BLaER1 (cell line): ENCODE results near the gene TMEM220.

Source experiments
- H3K27ac ChIP-seq: shearing (Covaris generic); formaldehyde crosslinking; 2 replicates; pipeline ENCODE4 v1.8.1; 2022
- H3K27me3 ChIP-seq: shearing (Covaris generic); formaldehyde crosslinking; 2 replicates; pipeline ENCODE4 v1.8.1; 2022
- H3K36me3 ChIP-seq: shearing (Covaris generic); formaldehyde crosslinking; 2 replicates; pipeline ENCODE4 v1.8.1; 2022
- H3K4me1 ChIP-seq: shearing (Covaris generic); formaldehyde crosslinking; 2 replicates; pipeline ENCODE4 v1.8.1; 2022
- H3K4me2 ChIP-seq: shearing (Covaris generic); formaldehyde crosslinking; 2 replicates; pipeline ENCODE4 v1.8.1; 2022
- H3K4me3 ChIP-seq: shearing (Covaris generic); formaldehyde crosslinking; 2 replicates; pipeline ENCODE4 v1.8.1; 2022
- H3K9ac ChIP-seq: shearing (Covaris generic); formaldehyde crosslinking; 2 replicates; pipeline ENCODE4 v1.8.1; 2022
- H3K9me3 ChIP-seq: shearing (Covaris generic); formaldehyde crosslinking; 2 replicates; pipeline ENCODE4 v1.8.1; 2022
- H4K20me1 ChIP-seq: shearing (Covaris generic); formaldehyde crosslinking; 2 replicates; pipeline ENCODE4 v1.8.1; 2022
- Cebpa-rat ChIP-seq: shearing (Covaris generic); IDR thresholded peaks from 2 replicates; pipeline ENCODE4 v1.8.1; 2022

TMEM220 gene

DNA sequence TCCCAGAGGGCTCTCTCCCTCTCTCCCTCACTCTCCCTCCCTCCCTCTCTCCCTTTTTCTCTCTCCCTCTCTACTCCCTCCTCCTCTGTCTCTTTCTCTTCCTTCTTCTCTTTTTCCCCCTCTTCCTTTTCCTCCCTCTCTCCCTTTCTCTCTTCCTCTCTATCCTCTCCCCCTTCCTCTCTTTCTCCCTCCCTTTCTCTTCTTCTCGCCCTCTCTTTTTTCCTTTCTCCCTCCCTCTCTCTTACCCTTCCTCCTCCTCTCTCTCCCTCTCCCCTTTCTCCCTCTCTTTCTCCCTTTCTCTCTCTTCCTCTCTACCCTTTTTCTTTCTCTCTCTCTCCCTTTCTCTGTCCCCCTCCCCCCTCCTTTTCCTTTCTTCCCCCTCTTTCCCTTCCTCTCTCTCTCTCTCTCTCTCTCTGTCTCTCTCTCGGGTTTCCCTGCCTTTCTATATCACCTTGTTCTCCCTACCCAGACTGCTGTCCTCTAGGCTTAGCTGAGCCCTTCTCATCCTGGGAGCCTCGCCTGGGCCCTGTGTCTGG, 25.8 kb upstream of the TMEM220 start:
- no peaks in the 10 kb centered on the region for H3K36me3 ChIP-seq
- no peaks in the 10 kb centered on the region for H3K9me3 ChIP-seq
- no peak for TF ChIP-seq Cebpa-rat
- no peaks in the 10 kb centered on the region for H3K27me3 ChIP-seq
- no peaks in the 10 kb centered on the region for H4K20me1 ChIP-seq
- H3K4me3 ChIP-seq = no peak overlapping the region
- no peak overlapping the region for H3K9ac ChIP-seq
- no peaks in the 10 kb centered on the region for H3K4me1 ChIP-seq
- H3K27ac ChIP-seq = no peak overlapping the region
- no peak overlapping the region for H3K4me2 ChIP-seq

GRCh38 chr17:10754861-10755591, 25.2 kb upstream of the TMEM220 start:
- H3K4me2 ChIP-seq = no peak overlapping the region
- no peak overlapping the region for H3K27ac ChIP-seq
- TF ChIP-seq Cebpa-rat = no peak
- no peaks in the 10 kb centered on the region for H4K20me1 ChIP-seq
- no peaks in the 10 kb centered on the region for H3K27me3 ChIP-seq
- H3K9me3 ChIP-seq = no peaks in the 10 kb centered on the region
- no peak overlapping the region for H3K9ac ChIP-seq
- no peaks in the 10 kb centered on the region for H3K36me3 ChIP-seq
- no peak overlapping the region for H3K4me3 ChIP-seq
- no peaks in the 10 kb centered on the region for H3K4me1 ChIP-seq

DNA sequence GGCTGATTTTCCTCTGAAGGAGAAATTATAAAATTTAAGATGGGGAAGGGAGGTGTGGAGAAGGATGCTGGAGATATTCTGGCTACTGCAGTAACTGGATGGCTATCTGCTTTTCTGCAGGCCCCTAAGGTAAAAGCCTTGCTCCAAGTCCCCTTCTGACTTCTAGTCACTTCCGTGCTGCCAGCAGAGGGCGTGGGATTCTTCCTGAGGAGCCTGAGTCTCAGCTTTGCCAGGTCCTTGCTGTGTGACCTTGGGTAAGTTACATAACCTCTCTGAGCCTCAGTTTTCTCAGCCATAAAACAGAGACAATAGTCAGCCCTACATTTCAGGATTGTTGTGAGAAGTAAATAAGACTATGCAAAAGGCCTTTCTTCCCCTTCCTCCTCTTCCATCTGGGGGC, 24.3 kb upstream of the TMEM220 start:
- TF ChIP-seq Cebpa-rat = no peak
- no peaks in the 10 kb centered on the region for H3K36me3 ChIP-seq
- no peaks in the 10 kb centered on the region for H3K27me3 ChIP-seq
- no peak overlapping the region for H3K27ac ChIP-seq
- no peaks in the 10 kb centered on the region for H3K4me1 ChIP-seq
- H4K20me1 ChIP-seq = no peaks in the 10 kb centered on the region
- H3K9ac ChIP-seq = no peak overlapping the region
- H3K4me2 ChIP-seq = no peak overlapping the region
- H3K9me3 ChIP-seq = no peaks in the 10 kb centered on the region
- no peak overlapping the region for H3K4me3 ChIP-seq

- no peak overlapping the region for H3K4me2 ChIP-seq
- H3K9ac ChIP-seq = no peak overlapping the region
- H3K9me3 ChIP-seq = no peaks in the 10 kb centered on the region
- H3K27ac ChIP-seq = no peak overlapping the region
- H4K20me1 ChIP-seq = no peaks in the 10 kb centered on the region
- no peak overlapping the region for H3K4me3 ChIP-seq
- no peaks in the 10 kb centered on the region for H3K4me1 ChIP-seq
- TF ChIP-seq Cebpa-rat = no peak
- H3K27me3 ChIP-seq = no peaks in the 10 kb centered on the region
- H3K36me3 ChIP-seq = no peaks in the 10 kb centered on the region
These were observed 22.9 kb upstream of the TMEM220 start for GRCh38 chr17:10752696-10753095.

- H4K20me1 ChIP-seq = no peaks in the 10 kb centered on the region
- TF ChIP-seq Cebpa-rat = no peak
- H3K9ac ChIP-seq = no peak overlapping the region
These were observed 21.7 kb upstream of the TMEM220 start for GRCh38 chr17:10751563-10751962.

DNA sequence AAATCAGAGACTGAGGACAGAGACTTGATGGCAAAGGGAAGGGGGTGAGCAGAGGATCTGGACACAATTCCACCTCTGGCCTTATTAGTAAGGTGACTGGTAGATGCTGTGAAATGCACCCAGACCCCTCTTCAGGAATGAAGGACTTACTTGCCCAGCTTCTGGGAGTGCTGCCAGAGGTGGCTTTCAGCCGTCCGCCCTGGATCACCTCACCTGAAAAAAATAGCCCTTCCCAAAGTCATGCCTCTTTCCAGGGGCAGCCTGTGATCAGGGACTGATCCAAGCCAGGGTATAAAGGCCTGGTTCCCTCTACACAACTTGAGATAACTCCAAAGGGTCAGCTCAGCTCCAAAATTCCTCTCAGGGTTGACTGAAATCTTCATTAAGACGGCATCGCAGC, 20.4 kb upstream of the TMEM220 start:
- no peaks in the 10 kb centered on the region for H3K9me3 ChIP-seq
- no peak overlapping the region for H3K4me2 ChIP-seq
- no peaks in the 10 kb centered on the region for H3K27me3 ChIP-seq
- H3K27ac ChIP-seq = no peak overlapping the region
- H3K4me3 ChIP-seq = no peak overlapping the region
- H3K36me3 ChIP-seq = no peaks in the 10 kb centered on the region
- no peak overlapping the region for H3K9ac ChIP-seq
- no peaks in the 10 kb centered on the region for H4K20me1 ChIP-seq
- no peak for TF ChIP-seq Cebpa-rat
- peaks cover 3% of the 10 kb centered on the region for H3K4me1 ChIP-seq

More at GRCh38 chr17:10751563-10751962, 21.7 kb upstream of the TMEM220 start:
- Histone ChIP-seq H3K27me3 (no peaks in the 10 kb centered on the region), H3K36me3 (no peaks in the 10 kb centered on the region), H3K27ac (no peak overlapping the region), H3K9me3 (no peaks in the 10 kb centered on the region), H3K4me3 (no peak overlapping the region), H3K4me1 (no peaks in the 10 kb centered on the region), H3K4me2 (no peak overlapping the region)

- Histone ChIP-seq H3K4me3 (no peak overlapping the region), H3K9ac (no peak overlapping the region), H3K4me2 (no peak overlapping the region), H3K4me1 (peaks cover 16% of the 10 kb centered on the region), H3K27ac (no peak overlapping the region), H3K27me3 (no peaks in the 10 kb centered on the region), H3K9me3 (no peaks in the 10 kb centered on the region), H4K20me1 (no peaks in the 10 kb centered on the region), H3K36me3 (no peaks in the 10 kb centered on the region)
- TF ChIP-seq Cebpa-rat = no peak
These were observed 18.8 kb upstream of the TMEM220 start for GRCh38 chr17:10748531-10749181.

GRCh38 chr17:10745231-10745630, 15.4 kb upstream of the TMEM220 start:
- Histone ChIP-seq H3K9me3 (no peaks in the 10 kb centered on the region), H3K27me3 (no peaks in the 10 kb centered on the region), H3K27ac (no peak overlapping the region; the same call in 1 of the 2 replicates), H3K4me2 (peak overlapping the region; percentile 59), H3K36me3 (no peaks in the 10 kb centered on the region), H4K20me1 (no peaks in the 10 kb centered on the region), H3K9ac (no peak overlapping the region), H3K4me3 (no peak overlapping the region), H3K4me1 (peaks cover 16% of the 10 kb centered on the region)
- no peak for TF ChIP-seq Cebpa-rat

GRCh38 chr17:10744501-10745000, 14.7 kb upstream of the TMEM220 start:
- no peak for TF ChIP-seq Cebpa-rat
- Histone ChIP-seq H3K4me1 (peaks cover 16% of the 10 kb centered on the region), H3K4me2 (peak overlapping the region; percentile 59), H3K9ac (no peak overlapping the region), H4K20me1 (no peaks in the 10 kb centered on the region), H3K9me3 (no peaks in the 10 kb centered on the region), H3K27ac (no peak overlapping the region; the same call in 1 of the 2 replicates), H3K27me3 (no peaks in the 10 kb centered on the region), H3K36me3 (no peaks in the 10 kb centered on the region), H3K4me3 (no peak overlapping the region)
